CD4-positive, CD25-positive, alpha-beta regulatory T cell (primary cell): Measurements from ENCODE around the gene TRAF5. TPM values are rescaled to one million over a fixed set of nuclear protein-coding genes. Genes with fewer than 3 reads are reported as not detected.
"Not testable (repeated sequence)": the region's sequence is repeated elsewhere in the genome, so short reads cannot be mapped to it uniquely, and the experiment has no call there.

Experiments used
- ATAC-seq, 2 donors: fragments of 150-1000 bp; cut with Tn5 transposase; one replicate each; pipeline ENCODE4 v1.10.0; 2021; ENCODE audit warnings: low read depth in 2 of 2, moderate number of reproducible peaks in 2 of 2, moderate library complexity in 1 of 2
- DNase-seq, 3 donors: peaks; one replicate each; pipeline versions ENCODE4 v3.0.0 to v3.0.0-alpha.2; 2012 to 2022; ENCODE audit warnings: mixed read lengths in 1 of 3
- H3K27ac ChIP-seq: one replicate; pipeline ENCODE4 v1.7.0; 2013; ENCODE audit warnings: mild to moderate bottlenecking, low read length; ENCODE audit not compliant: insufficient read depth, poor library complexity, severe bottlenecking
- H3K27me3 ChIP-seq: one replicate; pipeline ENCODE4 v1.7.0; 2013; ENCODE audit warnings: low read length; ENCODE audit not compliant: control insufficient read depth, insufficient read depth
- H3K36me3 ChIP-seq: one replicate; pipeline ENCODE4 v1.7.0; 2013; ENCODE audit warnings: mild to moderate bottlenecking, low read length, moderate library complexity; ENCODE audit not compliant: control insufficient read depth, insufficient read depth
- H3K4me1 ChIP-seq: 2 replicates; pipeline ENCODE4 v1.7.0; 2013; ENCODE audit warnings: mild to moderate bottlenecking, low read length; ENCODE audit not compliant: insufficient read depth, control insufficient read depth, poor library complexity, severe bottlenecking
- H3K4me3 ChIP-seq: one replicate; pipeline ENCODE4 v1.7.0; 2013; ENCODE audit warnings: low read depth, mild to moderate bottlenecking, low read length, moderate library complexity
- H3K9me3 ChIP-seq, 2 experiments: 1 replicate in 1 of 2; 2 replicates in 1 of 2; pipeline ENCODE4 v1.7.0; 2013; ENCODE audit warnings: low read length in 2 of 2, mild to moderate bottlenecking in 1 of 2, moderate library complexity in 1 of 2; ENCODE audit not compliant: control insufficient read depth in 2 of 2
- H3K27ac Mint-ChIP-seq, 3 donors: one replicate each; pipeline ENCODE4 v1.8.0; 2020 to 2022; ENCODE audit warnings: mild to moderate bottlenecking in 3 of 3, mixed read lengths in 3 of 3, moderate library complexity in 2 of 3
- H3K27me3 Mint-ChIP-seq: one replicate; pipeline ENCODE4 v1.8.0; 2022; ENCODE audit warnings: mild to moderate bottlenecking, mixed read lengths
- H3K36me3 Mint-ChIP-seq: one replicate; pipeline ENCODE4 v1.8.0; 2020; ENCODE audit warnings: mixed read lengths
- H3K4me1 Mint-ChIP-seq, 4 donors: one replicate each; pipeline ENCODE4 v1.8.0; 2020 to 2022; ENCODE audit warnings: mixed read lengths in 4 of 4, mild to moderate bottlenecking in 1 of 4
- H3K4me3 Mint-ChIP-seq, 4 donors: one replicate each; pipeline ENCODE4 v1.8.0; 2020 to 2022; ENCODE audit warnings: mild to moderate bottlenecking in 4 of 4, mixed read lengths in 4 of 4, moderate library complexity in 3 of 4
- H3K9me3 Mint-ChIP-seq, 7 donors: one replicate each; pipeline ENCODE4 v1.8.0; 2020 to 2022; ENCODE audit warnings: mixed read lengths in 7 of 7, mild to moderate bottlenecking in 3 of 7, moderate library complexity in 2 of 7
- polyA plus RNA-seq, 4 donors: library from polyadenylated mRNA; unstranded; fragments of 300-500 nt; fragmentation: Illumina TruSeq; gene quantifications; one replicate each; pipeline ENCODE4 v1.2.3, GENCODE V29; 2021
- total RNA-seq: library from RNA; stranded (reverse); gene quantifications from one replicate; pipeline ENCODE4 v1.2.3, GENCODE V29; 2022

TRAF5 gene
- total and polyA plus RNA-seq, 5 donors from 2014 or later = 34.4 to 58.3 (median 39.5) TPM

- Histone ChIP-seq H3K4me3 (peak overlapping the region; percentile 82), H3K4me1 (peaks cover 7% of the 10 kb centered on the region), H3K27me3 (no peaks in the 10 kb centered on the region), H3K9me3 (no peaks in the 10 kb centered on the region), H3K27ac (peak overlapping the region; percentile 90), H3K36me3 (no peaks in the 10 kb centered on the region)
- Mint-ChIP-seq H3K4me3 (peak overlapping the region; percentile 90 to 97 (median 96)), H3K9me3 (no peaks in the 10 kb centered on the region), H3K27me3 (no peaks in the 10 kb centered on the region), H3K4me1 (peaks cover 22 to 45% (median 30%) of the 10 kb centered on the region in 4 donors), H3K27ac (peak overlapping the region; percentile 95 to 98 (median 96)), H3K36me3 (no peaks in the 10 kb centered on the region)
- peak; percentile 69 to 87 (median 73) for DNase-seq
- ATAC-seq = peak; percentile 85 to 90
Observed at GRCh38 chr1:211382714-211383480, 56.3 kb downstream of the TRAF5 start.

GRCh38 chr1:211384524-211384923, 57.9 kb downstream of the TRAF5 start:
- DNase-seq = no peak
- Mint-ChIP-seq H3K27me3 (no peaks in the 10 kb centered on the region), H3K27ac (no peak overlapping the region), H3K9me3 (no peaks in the 10 kb centered on the region), H3K36me3 (no peaks in the 10 kb centered on the region), H3K4me1 (peaks cover 18 to 41% (median 26%) of the 10 kb centered on the region in 4 donors), H3K4me3 (no peak overlapping the region)
- H3K36me3 ChIP-seq = no peaks in the 10 kb centered on the region
- H3K9me3 ChIP-seq = no peaks in the 10 kb centered on the region
- no peaks in the 10 kb centered on the region for H3K27me3 ChIP-seq
- ATAC-seq = no peak
- no peak overlapping the region for H3K27ac ChIP-seq
- H3K4me3 ChIP-seq = no peak overlapping the region
- peaks cover 7% of the 10 kb centered on the region for H3K4me1 ChIP-seq

DNA sequence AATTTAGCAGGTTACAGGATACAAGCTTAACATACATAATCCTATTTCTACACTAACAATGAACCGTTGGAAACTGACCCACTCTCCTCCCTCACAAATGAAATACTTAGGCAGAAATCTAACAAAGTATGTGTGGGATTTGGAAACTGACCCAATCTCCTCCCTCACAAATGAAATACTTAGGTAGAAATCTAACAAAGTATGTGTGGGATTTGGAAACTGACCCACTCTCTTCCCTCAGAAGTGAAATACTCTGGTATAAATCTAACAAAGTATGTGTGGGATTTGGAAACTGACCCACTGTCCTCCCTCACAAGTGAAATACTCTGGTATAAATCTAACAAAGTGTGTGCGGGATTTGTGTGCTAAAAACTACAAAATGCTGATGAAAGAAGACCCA, 60.3 kb downstream of the TRAF5 start:
- Mint-ChIP-seq H3K4me3 (no peak overlapping the region), H3K9me3 (no peaks in the 10 kb centered on the region), H3K36me3 (peaks cover 7% of the 10 kb centered on the region), H3K27me3 (no peaks in the 10 kb centered on the region), H3K27ac (no peak overlapping the region), H3K4me1 (peaks cover 4 to 22% (median 17%) of the 10 kb centered on the region in 4 donors)
- H3K27ac ChIP-seq = no peak overlapping the region
- no peaks in the 10 kb centered on the region for H3K27me3 ChIP-seq
- DNase-seq (no peak), ATAC-seq (no peak)
- no peaks in the 10 kb centered on the region for H3K9me3 ChIP-seq
- no peaks in the 10 kb centered on the region for H3K36me3 ChIP-seq
- H3K4me1 ChIP-seq = peaks cover 6% of the 10 kb centered on the region
- H3K4me3 ChIP-seq = no peak overlapping the region

GRCh38 chr1:211390829-211391228, 64.2 kb downstream of the TRAF5 start:
- H3K27me3 ChIP-seq, ATAC-seq, H3K27ac Mint-ChIP-seq, H3K27me3 Mint-ChIP-seq, H3K9me3 Mint-ChIP-seq, H3K4me1 Mint-ChIP-seq, H3K4me1 ChIP-seq, H3K9me3 ChIP-seq, H3K4me3 Mint-ChIP-seq, H3K27ac ChIP-seq, H3K36me3 ChIP-seq, DNase-seq, H3K4me3 ChIP-seq: not testable (repeated sequence)
- H3K36me3 Mint-ChIP-seq = peaks cover 15% of the 10 kb centered on the region

DNA sequence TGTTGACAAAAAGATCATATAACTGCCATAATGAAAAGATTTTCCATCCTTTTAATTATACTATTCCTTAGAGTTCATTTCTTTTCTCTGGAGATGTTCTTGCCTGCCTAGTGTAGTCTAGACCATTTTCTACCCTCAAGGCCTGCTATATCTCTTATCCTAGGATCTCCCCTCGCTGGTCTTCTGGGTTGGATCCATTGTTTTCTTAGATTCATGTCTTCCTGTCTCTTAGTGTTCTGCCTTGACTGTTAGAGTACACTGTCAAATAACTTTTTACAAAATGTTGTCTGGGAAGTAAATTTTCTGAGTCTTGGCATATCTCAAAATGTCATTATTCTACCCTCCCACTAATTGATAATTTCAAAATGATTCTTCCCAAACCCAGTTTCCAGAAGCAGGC, 66.6 kb downstream of the TRAF5 start:
- DNase-seq (no peak), ATAC-seq (no peak)
- no peaks in the 10 kb centered on the region for H3K36me3 ChIP-seq
- H3K27me3 ChIP-seq = no peaks in the 10 kb centered on the region
- no peaks in the 10 kb centered on the region for H3K4me1 Mint-ChIP-seq
- peaks cover 17% of the 10 kb centered on the region for H3K36me3 Mint-ChIP-seq
- no peaks in the 10 kb centered on the region for H3K9me3 ChIP-seq
- no peak overlapping the region for H3K4me3 ChIP-seq
- H3K27me3 Mint-ChIP-seq = no peaks in the 10 kb centered on the region
- H3K4me1 ChIP-seq = no peaks in the 10 kb centered on the region
- H3K9me3 Mint-ChIP-seq = no peaks in the 10 kb centered on the region
- H3K4me3 Mint-ChIP-seq = no peak overlapping the region
- no peak overlapping the region for H3K27ac Mint-ChIP-seq
- no peak overlapping the region for H3K27ac ChIP-seq

DNA sequence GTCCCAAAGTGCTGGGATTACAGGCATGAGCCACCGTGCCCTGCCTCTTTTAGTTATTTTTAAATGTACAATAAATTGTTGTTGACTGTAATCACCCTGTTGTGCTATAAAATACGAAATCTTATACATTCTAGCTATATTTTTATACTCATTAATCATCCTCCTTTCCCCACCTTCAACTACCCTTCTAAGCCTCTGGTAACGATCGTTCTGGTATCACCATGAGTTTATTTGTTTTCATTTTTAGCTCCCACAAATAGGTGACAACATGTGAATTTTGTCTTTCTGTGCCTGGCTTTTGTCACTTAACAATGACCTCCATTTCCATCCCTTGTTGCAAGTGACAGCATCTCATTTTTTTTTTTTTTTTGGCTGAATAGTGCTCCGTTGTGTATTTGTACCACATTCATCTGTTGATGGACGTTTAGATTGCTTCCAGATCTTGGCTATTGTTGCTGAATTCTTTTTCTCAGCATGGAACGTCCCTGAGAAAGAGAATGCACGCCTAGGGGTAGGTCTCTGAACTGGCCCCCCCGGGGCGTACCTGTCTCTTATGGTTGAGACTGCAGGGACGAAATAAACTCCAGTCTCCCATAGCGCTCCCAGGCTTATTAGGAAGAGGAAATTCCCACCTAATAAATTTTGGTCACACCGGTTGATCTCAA, 71.8 kb downstream of the TRAF5 start:
- ATAC-seq, H3K4me3 Mint-ChIP-seq, H3K9me3 Mint-ChIP-seq, H3K4me3 ChIP-seq, H3K4me1 ChIP-seq, DNase-seq, H3K4me1 Mint-ChIP-seq, H3K27me3 Mint-ChIP-seq, H3K36me3 ChIP-seq, H3K27ac Mint-ChIP-seq, H3K9me3 ChIP-seq, H3K27ac ChIP-seq, H3K27me3 ChIP-seq: not testable (repeated sequence)
- H3K36me3 Mint-ChIP-seq = peaks cover 20% of the 10 kb centered on the region

GRCh38 chr1:211399851-211400393, 73.3 kb downstream of the TRAF5 start:
- not testable (repeated sequence) for H3K9me3 ChIP-seq, H3K4me3 Mint-ChIP-seq, H3K4me3 ChIP-seq, H3K27ac ChIP-seq, H3K36me3 ChIP-seq, H3K4me1 Mint-ChIP-seq, H3K4me1 ChIP-seq, H3K27me3 Mint-ChIP-seq, DNase-seq, H3K27me3 ChIP-seq, ATAC-seq, H3K27ac Mint-ChIP-seq
- H3K36me3 Mint-ChIP-seq = peaks cover 25% of the 10 kb centered on the region
- peaks cover 3 to 16% (median 5%) of the 10 kb centered on the region in 7 donors for H3K9me3 Mint-ChIP-seq
